Stimulated activated CD8-positive, alpha-beta memory T cell treated with anti-CD3 and anti-CD28 coated beads, Interleukin-7, amount 100 ng/mL, for 1 hour (primary cell): ENCODE results near the gene MTPN.

Source experiments
- DNase-seq, 2 donors: peaks; one replicate each; pipeline ENCODE4 v3.0.0-alpha.2; 2020; ENCODE audit warnings: low read depth in 2 of 2

The MTPN gene

DNA sequence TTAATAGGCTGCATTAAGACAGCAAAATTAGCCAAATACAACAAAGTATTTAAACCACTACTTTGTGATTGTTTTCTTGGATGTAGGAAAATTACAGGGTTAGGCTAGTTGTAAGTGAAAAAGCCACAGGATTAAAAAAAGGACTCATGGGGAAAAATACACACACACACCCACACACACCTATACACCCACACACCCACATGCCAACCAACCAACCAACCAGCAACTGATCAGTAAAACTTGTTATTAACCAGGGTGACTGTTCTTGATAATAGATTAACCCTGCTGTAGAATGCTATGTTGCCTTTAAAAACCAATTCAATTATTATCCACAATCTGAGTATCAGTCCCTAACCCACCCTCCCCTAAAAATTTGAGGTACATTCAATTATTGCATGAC is 49.0 kb downstream of the MTPN start:
- no peak for DNase-seq

DNA sequence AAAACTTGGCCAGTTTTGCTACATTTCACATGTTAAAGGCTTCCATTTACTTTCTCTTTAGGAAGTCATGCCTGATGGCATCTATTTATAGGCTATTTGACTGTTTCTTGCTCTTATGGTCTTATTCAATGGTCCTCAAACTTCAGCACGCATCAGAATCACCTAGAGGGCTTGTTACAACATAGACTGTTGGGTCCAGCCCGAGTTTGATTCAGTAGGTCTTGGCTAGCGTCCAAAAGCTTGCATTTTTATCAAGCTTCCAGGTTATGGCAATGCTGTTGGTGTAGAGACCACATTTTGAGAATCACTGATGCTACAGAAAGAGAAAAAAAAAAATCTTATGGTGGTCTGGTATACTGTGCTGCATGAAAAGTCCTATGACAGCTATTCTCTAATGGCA is 51.9 kb downstream of the MTPN start:
- DNase-seq, result no peak

DNA sequence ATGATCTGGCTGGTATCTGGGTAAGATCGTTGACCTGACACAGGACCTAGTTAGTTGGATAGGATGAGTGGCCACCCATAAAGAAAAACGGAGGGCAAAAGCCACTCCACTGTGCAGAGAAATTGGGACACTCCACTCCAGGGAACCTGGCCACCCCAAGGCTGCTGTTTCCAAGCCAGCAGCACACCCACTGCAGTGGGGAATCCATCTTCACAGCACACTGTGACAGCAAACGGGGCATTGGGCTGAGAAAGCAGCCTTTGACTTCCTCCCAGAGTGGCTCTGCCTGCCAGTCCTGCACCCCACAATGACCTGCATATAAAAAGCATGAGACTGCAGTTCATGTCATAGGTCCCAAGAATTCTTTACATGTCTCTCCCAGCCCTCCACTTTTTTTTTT is 52.9 kb downstream of the MTPN start:
- no peak for DNase-seq

DNA sequence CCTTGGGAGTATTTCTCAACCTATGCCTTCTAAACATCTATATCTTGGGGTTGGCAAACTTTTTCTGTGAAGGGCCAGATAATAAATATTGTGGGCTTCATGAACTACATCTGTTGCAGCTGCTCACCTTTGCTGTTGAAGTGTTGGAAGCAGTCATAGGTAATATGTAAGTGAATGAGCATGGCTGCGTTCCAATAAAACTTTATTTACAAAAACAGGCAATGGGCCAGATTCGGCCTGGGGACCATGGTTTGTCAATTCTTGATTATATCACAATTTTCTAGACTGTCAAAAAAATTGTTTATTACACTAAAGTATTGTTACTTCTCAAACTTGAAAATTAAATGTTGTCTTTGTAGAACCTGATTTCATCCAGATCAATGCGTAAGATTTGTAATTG is 54.9 kb downstream of the MTPN start:
- no peak for DNase-seq

DNA sequence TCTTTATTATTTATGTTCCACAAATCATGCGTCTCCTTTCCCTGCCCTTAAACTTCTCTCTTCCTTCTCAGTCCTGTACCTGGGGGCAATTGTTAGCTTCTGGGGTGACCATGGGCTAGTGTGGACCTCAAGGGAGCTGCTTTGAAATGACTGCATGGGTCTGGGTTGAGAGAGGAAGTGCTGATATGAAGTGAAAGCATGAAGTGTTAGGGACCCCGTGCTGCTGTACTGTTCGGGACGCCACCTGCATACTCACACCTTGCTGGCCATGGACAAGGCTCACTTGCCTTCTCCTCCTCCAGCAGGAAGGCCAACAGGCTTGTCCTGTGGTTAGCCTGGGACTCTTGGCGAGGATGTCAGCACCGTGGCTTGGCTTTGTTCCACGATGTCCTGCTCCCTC is 56.7 kb downstream of the MTPN start:
- no peak for DNase-seq

DNA sequence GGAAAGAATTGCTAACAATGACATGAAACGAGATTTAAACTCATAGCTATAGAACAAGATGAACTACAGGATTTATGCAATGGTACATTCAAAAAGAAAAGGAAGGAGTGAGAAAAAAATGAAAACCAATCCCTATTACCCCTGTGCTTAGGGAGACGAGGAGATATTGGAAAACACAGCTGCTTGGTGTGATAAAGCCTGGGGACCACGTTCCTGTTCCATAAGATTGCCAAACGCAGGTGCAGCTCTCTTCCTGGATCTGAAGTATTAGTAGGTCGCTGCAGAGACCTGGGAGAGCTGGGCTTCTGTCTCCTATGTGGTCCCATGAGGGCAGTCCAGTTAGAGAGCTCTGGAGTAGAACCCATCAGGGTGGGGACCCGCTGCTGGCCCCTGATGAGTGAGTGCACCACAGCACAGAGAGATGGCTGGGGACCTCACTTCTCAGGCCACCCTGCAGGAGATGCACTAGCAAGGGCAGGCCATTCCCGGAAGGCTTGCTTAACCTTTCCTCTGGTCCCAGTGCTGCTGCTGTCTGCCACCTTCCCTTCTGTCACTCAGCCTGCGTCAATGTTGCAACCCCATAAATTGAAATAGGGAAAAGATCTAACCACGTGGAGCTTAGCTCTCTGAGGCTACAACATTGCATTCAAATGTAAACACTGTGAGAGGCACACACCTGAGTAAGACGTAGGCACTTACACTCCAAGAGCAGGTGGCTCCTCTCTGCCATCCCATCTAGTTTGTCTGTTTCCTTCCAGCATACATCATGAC is 57.9 kb downstream of the MTPN start:
- DNase-seq, result no peak

DNA sequence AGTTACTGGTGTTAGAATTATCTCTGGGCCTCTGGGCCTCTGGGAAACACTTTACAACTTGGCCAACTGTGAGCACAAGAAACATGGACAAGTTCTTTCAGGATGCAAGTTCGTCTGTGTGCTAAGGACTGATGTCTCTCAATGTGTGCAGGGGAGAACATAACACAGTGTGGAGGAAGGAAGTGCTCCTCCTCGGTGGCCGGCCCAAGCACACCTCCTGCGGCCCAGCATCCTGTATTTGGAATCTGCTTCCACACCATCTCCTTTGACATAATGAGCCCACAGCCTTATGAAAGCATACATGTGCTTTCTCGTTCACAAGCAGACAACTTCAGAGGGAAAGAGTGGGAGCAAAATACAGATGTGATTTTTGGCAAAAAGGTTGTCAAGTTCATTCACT is 59.0 kb downstream of the MTPN start:
- DNase-seq, result no peak

DNA sequence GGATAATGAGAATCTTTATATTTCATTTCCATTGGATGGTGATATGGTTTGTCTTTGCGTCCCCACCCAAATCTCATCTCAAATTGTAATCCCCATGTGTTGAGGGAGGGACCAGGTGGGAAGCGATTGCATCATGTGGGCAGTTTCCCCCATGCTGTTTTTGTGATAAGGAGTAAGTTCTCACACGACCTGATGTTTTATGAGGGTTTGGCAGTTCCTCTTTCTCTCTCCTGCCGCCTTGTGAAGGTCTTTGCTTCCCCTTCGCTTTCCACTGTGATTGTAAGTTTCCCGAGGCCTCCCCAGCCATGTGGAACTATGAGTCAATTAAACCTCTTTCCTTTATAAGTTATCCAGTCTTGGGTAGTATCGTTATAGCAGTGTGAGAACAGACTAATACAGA is 59.4 kb downstream of the MTPN start:
- DNase-seq, result no peak

DNA sequence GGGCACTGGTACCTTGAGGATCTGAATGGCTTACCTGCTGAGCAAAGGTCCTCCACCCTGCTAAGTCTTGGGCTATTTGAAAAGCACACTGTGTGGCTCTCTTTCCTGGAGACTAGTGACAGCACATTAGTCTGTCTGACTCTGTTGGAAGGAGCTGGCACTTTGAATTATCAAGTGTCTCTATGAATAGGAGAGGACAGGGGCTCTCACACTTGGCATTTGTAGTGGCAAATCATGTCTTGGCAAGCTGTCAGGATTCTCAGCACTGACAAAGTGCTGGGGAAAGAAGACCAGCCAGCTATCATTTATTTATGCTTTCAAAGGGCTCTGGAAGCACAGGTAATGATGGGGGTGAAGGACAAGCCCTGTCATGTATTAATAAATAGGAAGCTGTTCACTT is 62.8 kb downstream of the MTPN start:
- DNase-seq, result no peak

DNA sequence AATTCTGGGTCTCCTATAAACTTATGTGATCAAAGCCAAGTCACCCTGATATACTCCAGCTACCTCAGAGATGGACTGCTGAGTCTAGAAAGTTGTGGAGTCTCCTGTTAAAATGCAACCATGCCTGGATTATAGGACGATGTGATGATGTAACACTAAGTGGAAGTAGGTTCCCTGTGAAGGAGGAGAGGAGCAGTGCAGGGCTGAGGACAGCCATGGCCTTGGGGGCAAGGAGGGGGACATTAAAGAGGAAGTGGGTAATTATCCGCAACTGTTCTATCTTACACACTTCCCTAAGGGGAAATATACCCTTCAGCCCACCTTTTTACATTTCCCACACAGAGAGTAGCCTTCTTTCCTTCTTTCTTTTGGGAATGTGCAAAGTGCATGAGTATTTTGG is 63.8 kb downstream of the MTPN start:
- no peak for DNase-seq

DNA sequence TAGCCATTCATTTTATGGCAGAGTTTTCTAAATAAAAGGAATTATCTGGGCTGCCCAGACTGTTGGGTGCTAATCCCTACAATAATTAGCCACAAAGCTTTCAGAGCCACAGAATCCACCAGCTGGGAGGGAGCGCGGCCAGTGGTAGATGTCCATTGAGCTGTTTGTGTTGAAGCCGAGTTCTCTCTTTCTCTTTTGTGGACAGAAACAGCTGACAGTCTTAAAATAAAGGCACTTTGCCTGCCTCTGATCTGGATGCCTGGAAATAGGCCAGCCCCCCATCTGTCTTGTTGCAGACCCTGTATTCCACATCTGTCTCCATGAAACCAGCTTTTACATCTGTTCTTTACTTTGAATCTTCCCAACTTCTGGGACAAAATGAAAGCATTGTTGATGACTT is 66.1 kb downstream of the MTPN start:
- DNase-seq, result no peak

DNA sequence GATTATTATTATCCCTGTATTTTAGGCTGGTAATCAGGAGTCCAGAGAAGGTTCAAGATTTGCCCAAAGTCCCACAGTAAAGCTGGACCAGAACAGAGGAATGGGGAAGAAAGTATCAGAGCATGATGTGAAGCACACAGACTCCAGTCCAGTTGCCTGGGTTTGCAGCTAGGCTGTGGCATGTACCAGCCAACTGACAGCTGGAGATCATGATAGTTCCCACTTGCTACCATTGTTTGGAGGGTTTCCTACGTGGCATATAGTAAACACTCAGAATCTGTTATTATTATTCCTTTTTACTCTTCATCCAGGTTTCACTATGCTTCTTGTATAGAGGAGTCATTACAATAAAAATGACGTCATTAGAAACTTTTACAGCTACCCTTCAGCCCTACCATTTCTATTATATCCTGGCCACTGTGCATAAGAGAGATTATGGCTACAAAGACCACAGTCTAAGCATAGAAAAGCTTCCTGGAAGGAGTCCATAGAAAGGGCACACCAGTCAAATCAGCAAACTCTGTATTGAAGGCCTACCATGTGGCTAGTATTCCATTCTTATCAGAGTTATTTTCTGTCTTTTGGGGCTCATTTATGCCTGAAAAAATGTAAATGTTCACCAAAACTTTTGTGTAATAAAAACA is 66.6 kb downstream of the MTPN start:
- DNase-seq, result no peak

DNA sequence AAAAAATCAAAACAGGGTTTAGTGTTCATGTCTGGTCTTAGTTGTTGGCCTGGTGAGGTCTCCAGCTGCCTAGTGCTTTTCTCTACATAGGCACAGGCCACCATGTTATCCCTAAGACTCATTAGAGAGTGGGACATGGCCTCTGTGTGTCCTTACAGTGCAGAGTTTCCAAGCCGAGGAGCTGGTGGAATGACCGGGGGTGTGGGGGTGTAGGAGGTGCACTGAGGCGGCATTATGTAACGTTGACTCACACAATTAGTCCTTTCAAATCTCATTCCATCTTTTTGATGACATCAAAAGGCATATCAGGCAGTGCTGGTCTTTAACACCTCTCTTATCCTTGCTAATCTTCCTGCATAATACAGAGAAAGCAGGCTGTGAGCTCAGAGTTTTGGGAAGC is 71.3 kb downstream of the MTPN start:
- no peak for DNase-seq

DNA sequence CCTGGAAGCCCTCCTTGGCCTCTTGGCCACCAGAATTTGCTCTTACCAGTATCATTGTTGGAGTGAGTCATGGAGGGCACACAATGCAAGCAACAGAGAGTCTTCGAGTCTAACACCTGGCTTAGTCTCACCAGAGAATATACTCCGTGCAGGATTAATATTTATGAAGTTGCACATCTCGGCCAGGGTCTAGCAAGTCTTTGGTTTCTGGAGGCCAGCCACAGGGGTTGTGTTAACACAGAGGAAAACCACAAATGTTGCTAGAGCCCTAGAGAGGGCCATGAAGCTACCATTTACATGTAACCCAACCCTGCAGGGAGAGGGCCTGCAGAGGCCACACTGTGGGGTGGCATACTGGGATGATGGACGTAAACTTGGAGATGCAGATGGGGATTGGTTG is 71.8 kb downstream of the MTPN start:
- no peak for DNase-seq

DNA sequence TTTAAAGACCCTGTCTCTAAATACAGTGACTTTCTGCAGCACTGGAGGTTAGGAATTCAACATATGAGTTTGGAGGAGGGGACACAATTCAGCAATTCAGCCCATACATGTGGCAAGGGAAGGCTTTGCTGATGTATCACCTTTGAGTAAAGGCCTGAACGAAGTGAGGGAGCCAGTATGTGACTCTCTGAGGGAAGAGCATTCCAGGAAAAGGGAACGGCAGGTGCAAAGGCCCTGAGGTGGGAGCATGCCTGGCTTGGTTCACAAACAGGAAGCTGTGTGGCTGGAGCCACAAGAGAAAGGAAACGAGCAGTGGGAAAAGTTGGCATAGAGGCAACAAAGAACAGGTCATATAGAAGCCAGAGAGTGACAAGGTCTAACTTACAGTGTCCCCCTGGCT is 72.9 kb downstream of the MTPN start:
- no peak for DNase-seq

DNA sequence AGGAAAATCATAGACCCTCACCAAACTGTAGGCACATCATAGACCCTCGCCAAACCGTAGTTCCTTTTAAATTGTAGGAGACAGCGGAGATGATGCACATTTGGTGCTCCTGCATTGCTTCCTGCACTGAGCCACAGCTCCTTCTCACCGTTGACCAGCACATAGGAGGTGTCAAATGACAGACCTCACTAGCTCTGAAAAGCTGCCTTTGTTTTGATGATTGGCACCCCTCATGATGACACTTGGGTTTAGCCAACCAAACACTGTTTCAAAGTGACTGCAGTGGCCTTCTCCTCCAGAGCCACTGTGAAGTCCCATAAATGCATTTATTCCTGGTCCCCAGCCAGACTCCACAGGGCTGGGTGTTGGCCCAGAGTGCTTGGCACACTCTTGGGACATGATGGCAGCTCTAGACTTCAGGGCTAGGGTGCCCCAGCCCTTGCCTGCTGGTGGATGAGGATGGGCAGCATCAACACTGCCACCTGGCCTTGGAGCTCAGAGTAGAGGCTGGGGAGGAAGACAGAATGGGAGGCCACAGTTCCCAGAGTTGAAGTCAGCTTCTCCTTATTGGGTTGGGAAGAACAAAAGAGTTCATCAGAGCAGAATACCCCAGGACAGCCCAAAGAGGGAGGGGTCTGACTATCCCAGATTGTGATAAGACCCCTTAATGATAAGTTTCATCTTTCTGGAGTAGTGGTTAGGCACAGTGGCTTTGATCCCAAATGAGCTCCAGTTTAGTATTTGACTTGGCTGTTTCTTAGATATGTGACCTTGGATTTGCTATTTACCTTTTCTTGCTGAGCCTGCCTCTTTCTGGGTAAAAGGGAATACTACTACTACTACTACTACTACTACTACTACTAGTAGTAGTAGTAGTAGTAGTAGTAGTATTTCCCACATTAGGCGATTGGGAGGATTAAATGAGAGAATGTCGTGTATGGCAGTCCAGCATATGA is 75.3 kb downstream of the MTPN start:
- no peak for DNase-seq

DNA sequence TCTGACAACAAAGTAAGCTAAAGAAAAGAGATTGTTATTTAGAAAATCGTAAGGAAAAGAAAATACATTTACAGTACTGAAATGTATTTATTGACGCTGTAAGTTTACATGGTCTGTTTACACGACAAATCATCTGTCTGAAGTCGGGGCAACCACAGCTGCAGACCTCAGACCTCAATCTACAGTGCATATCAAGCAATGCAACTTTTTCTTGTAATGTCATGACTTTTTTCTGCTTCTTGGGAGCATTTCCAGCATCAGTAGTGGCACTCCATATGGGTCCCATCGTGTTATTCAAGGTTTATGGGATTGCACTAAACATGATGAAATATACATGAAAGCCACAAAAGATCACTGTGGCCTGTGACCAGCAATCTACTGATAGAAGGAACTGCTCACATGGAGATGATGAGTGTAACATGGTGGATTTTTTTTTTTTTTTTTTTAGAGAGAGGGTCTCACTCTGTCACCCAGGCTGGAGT is 77.1 kb downstream of the MTPN start:
- no peak for DNase-seq

DNA sequence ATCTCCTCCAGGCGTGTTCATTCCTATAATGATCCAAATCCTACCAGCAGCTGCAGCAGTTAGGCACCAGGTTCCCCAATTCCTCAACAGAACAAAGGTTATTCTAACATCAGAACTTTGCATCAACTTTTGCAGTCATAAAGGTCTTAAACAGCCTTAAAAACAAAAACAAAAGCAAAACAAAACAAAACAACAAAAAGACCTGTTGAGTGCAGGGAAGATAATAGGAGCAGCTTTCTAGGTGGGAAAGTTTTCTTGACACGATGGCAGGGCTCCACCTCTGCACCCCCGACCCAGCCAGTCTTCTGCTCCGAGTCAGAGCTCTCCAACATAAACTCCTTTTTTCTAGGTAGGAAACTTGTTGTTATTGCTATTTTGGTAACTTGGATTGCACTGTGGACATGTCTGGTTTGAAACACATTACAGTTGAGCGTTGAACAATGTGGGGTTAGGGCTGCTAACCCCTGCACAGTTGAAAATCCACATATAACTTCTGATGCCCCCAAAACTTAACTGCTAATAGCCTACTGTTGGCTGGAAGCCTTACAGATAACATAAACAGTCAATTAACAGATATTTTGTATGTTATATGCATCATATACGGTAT is 77.6 kb downstream of the MTPN start:
- DNase-seq, result no peak

DNA sequence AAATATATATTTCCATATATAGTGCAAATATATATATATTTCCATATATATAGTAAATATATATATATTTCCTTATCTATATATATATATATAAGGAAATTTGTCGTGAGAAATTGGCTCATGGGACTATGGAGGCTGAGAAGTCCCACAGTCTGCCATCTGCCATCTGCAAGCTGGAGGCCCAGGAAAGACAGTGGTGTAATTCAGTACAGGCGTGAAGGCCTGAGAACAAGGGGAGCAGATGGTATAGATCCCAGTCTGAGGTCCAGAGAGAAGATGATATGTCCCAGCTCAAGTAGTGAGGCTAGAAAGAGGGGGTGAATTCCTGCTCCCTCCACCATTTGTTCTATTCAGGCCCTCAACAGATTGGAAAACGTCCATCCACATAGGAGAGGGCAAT is 78.9 kb downstream of the MTPN start:
- DNase-seq, result no peak

DNA sequence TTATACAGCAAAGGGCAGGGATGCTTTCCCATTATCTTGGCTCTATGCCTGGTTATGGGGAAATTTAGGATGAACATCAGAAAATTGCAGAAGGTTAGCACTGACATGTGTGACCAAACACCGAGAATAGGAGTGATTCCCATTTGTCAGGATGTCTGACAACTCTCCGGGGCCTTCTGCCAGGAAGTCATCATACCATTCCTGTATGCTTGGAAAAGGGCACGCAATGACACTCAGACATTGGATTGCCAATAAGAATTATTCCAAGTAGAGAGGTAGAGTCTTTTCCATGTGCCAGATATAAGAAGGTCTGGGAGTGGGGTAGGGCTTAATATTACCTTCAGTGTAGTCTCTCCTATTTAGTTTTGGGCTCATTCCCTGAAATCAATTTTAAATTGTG is 82.3 kb downstream of the MTPN start:
- DNase-seq, result no peak

DNA sequence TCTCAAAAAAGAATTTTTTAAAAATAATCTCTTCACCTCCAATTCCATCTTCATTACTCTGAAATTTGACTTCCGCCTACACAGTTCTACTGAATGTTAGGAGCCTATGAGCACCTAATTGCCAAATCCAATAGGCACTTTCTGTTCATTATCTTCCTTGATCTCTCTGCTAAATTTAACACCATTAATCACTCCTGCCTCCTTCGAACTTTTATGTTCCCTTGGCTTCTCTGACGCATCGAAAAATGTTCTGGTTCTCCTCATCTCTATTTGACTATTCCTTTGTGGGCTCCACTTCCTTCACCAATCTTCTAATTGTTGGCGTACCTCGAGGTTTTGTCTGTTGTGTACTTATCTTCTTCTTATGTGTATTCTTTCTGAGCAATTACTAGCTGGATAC is 87.3 kb downstream of the MTPN start:
- DNase-seq, result no peak

DNA sequence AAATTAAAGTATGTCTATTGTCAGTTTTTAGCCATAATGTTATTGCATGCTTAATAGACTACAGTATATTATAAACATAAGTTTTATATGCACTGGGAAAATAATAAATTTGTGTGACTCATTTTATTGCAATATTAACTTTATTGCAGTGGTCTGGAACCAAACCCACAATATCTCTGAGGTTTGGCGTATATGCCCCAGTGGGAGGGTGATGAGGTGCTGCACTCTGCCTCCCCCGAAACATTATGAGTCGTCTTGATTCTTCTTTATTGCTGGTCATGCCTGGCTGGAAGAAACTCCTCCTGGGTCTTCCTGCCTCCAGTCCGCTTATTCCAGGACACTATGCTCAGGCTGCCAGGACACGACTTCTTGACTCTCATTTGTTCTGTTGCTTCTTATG is 88.4 kb downstream of the MTPN start:
- DNase-seq, result no peak
